ENCODE results near the gene AKAP13. TPM values are rescaled to one million over a fixed set of nuclear protein-coding genes. Genes with fewer than 3 reads are reported as not detected.

Gene AKAP13
- total and polyA plus RNA-seq, 2 experiments from 2014 or later: 53.1 to 108 TPM

GRCh38 chr15:85785887-85786780 is 405.7 kb downstream of the AKAP13 start:
- no peaks in the 10 kb centered on the region for H3K27me3 ChIP-seq
- peaks cover 33% of the 10 kb centered on the region for H3K4me1 ChIP-seq (ENCODE audit: low read depth)
- no peaks in the 10 kb centered on the region for H3K36me3 ChIP-seq
- H3K27ac ChIP-seq: peak overlapping the region; percentile 75
- H3K9me3 ChIP-seq (ENCODE audit: low read depth): no peaks in the 10 kb centered on the region
- no peak for TF ChIP-seq CTCF (IDR thresholded peaks at IDR 0.05; ENCODE audit: low read depth, low read length)
- H3K4me3 ChIP-seq: no peak overlapping the region
- DNase-seq (ENCODE audit: low read depth in 1 of 2, low spot score in 1 of 2): peak in 1 of 2 donors; percentile 46

- H3K36me3 ChIP-seq: no peaks in the 10 kb centered on the region
- no peaks in the 10 kb centered on the region for H3K9me3 ChIP-seq (ENCODE audit: low read depth)
- peaks cover 27% of the 10 kb centered on the region for H3K4me1 ChIP-seq (ENCODE audit: low read depth)
- no peak for DNase-seq (ENCODE audit: low read depth in 1 of 2, low spot score in 1 of 2)
- no peak overlapping the region for H3K4me3 ChIP-seq
- TF ChIP-seq CTCF (IDR thresholded peaks at IDR 0.05; ENCODE audit: low read depth, low read length): no peak
- no peaks in the 10 kb centered on the region for H3K27me3 ChIP-seq
- peak overlapping the region; percentile 75 for H3K27ac ChIP-seq
These were observed 406.3 kb downstream of the AKAP13 start for GRCh38 chr15:85786781-85787114.

- H3K9me3 ChIP-seq (ENCODE audit: low read depth): no peaks in the 10 kb centered on the region
- no peak for DNase-seq (ENCODE audit: low read depth in 1 of 2, low spot score in 1 of 2)
- no peaks in the 10 kb centered on the region for H3K36me3 ChIP-seq
These were observed 408.5 kb downstream of the AKAP13 start for GRCh38 chr15:85788771-85789495.

GRCh38 chr15:85789496-85789875 is 409.1 kb downstream of the AKAP13 start:
- H3K27me3 ChIP-seq: no peaks in the 10 kb centered on the region
- no peak overlapping the region for H3K27ac ChIP-seq
- no peaks in the 10 kb centered on the region for H3K36me3 ChIP-seq
- DNase-seq (ENCODE audit: low read depth in 1 of 2, low spot score in 1 of 2): no peak
- H3K4me1 ChIP-seq (ENCODE audit: low read depth): peaks cover 24% of the 10 kb centered on the region
- H3K9me3 ChIP-seq (ENCODE audit: low read depth): no peaks in the 10 kb centered on the region
- TF ChIP-seq CTCF (IDR thresholded peaks at IDR 0.05; ENCODE audit: low read depth, low read length): no peak
- no peak overlapping the region for H3K4me3 ChIP-seq

More at GRCh38 chr15:85788771-85789495, 408.5 kb downstream of the AKAP13 start:
- H3K27ac ChIP-seq: no peak overlapping the region
- no peak for TF ChIP-seq CTCF (IDR thresholded peaks at IDR 0.05; ENCODE audit: low read depth, low read length)
- H3K4me1 ChIP-seq (ENCODE audit: low read depth): peaks cover 24% of the 10 kb centered on the region
- H3K4me3 ChIP-seq: no peak overlapping the region
- no peaks in the 10 kb centered on the region for H3K27me3 ChIP-seq

GRCh38 chr15:85792102-85792731 is 411.8 kb downstream of the AKAP13 start:
- Histone ChIP-seq H3K36me3 (no peaks in the 10 kb centered on the region), H3K4me3 (no peak overlapping the region)
- TF ChIP-seq CTCF (IDR thresholded peaks at IDR 0.05; ENCODE audit: low read depth, low read length): no peak

More at GRCh38 chr15:85792102-85792731, 411.8 kb downstream of the AKAP13 start:
- H3K4me1 ChIP-seq (ENCODE audit: low read depth): peaks cover 6% of the 10 kb centered on the region
- H3K9me3 ChIP-seq (ENCODE audit: low read depth): no peaks in the 10 kb centered on the region
- no peak for DNase-seq (ENCODE audit: low read depth in 1 of 2, low spot score in 1 of 2)
- no peak overlapping the region for H3K27ac ChIP-seq
- no peaks in the 10 kb centered on the region for H3K27me3 ChIP-seq
